Thyroid gland (tissue), 4 donors: Measurements from ENCODE around the gene ERFE.

Experiments
- CTCF ChIP-seq, 6 experiments: fragments of 200-600 bp in 3 of 6; fragments of 450-650 bp in 3 of 6; sonication (generic) in 3 of 6; IDR thresholded peaks; one replicate each; pipeline ENCODE4 v1.5.1; 2016 to 2019; ENCODE audit warnings: antibody characterized with exemption in 6 of 6, mild to moderate bottlenecking in 2 of 6, inconsistent platforms in 1 of 6, moderate library complexity in 1 of 6
- POLR2A ChIP-seq, 2 donors: fragments of 450-650 bp; IDR thresholded peaks; one replicate each; pipeline ENCODE4 v1.6.1; 2017; ENCODE audit warnings: antibody characterized with exemption in 2 of 2, mild to moderate bottlenecking in 2 of 2, moderate library complexity in 1 of 2

GRCh38 chr2:238183821-238184220 is 25.1 kb downstream of the ERFE start:
- TF ChIP-seq POLR2A (IDR thresholded peaks at IDR 0.05) = no peak
- no peak for TF ChIP-seq CTCF (IDR thresholded peaks at IDR 0.05)
